LNCaP clone FGC (cell line): ENCODE results near the gene CCDC160.
A peak's percentile ranks its signal among the peaks of the same experiment; 100 is the strongest.

Experiments
- DNase-seq: peaks from one replicate; pipeline ENCODE4 v3.0.0-alpha.2; 2011; ENCODE audit warnings: low read depth
- H3K4me3 ChIP-seq: 2 replicates; pipeline ENCODE4 v1.5.1; 2011; ENCODE audit warnings: mild to moderate bottlenecking, low read depth, low read length, control low read depth
- TF ChIP-seq, protein P1 (sequence below): IDR thresholded peaks from 2 replicates; pipeline ENCODE4 v1.5.1; 2012; ENCODE audit warnings: mild to moderate bottlenecking; ENCODE audit not compliant: control insufficient read depth, insufficient read depth; ENCODE audit errors: extremely low read depth

Gene CCDC160

DNA sequence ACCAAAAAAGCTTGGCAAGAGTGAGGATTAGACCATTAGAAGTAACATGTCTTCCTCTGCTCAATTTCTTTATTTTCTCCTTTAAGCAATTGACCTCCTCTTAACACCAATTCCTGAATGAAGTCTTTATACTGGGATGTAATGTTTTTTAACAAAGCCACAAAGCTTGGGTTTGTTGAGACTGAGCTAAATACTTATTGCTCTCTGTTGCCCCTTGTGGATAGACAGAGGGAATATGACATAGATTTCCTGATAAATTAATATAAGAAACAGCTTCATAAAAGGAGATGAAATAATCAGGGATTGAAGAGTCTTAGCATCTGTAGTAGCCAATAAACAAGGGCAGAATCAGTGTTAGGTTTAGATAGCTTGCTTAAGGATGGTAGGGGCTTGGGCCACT is 57.6 kb downstream of the CCDC160 start:
- TF ChIP-seq, protein P1, sequence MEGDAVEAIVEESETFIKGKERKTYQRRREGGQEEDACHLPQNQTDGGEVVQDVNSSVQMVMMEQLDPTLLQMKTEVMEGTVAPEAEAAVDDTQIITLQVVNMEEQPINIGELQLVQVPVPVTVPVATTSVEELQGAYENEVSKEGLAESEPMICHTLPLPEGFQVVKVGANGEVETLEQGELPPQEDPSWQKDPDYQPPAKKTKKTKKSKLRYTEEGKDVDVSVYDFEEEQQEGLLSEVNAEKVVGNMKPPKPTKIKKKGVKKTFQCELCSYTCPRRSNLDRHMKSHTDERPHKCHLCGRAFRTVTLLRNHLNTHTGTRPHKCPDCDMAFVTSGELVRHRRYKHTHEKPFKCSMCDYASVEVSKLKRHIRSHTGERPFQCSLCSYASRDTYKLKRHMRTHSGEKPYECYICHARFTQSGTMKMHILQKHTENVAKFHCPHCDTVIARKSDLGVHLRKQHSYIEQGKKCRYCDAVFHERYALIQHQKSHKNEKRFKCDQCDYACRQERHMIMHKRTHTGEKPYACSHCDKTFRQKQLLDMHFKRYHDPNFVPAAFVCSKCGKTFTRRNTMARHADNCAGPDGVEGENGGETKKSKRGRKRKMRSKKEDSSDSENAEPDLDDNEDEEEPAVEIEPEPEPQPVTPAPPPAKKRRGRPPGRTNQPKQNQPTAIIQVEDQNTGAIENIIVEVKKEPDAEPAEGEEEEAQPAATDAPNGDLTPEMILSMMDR = peak; percentile 33; the same call in 1 of the 2 replicates
- no peak for DNase-seq
- H3K4me3 ChIP-seq = no peak overlapping the region
